ENCODE measurements around the gene ZNRF3.
A peak's percentile ranks its signal among the peaks of the same experiment; 100 is the strongest.

Gene ZNRF3

DNA sequence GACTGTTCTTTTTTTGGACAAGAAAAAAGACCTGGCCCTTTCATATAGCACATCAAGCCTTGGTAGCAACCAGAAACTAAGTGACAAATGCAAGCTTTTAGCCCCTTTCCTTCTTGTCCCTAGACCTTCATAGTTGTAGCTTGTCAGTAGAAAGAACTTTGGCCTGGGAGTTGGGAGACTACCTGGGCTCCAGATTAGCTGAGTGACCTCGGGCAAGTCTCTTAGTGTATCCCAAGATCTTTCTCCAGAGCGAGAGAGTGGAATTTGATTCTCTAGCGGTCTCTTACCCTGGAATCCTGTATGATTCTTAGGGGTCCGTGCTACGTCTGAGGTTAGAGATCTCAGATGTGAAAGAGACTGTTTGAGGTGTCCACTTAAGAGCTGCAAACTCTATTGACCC, 59.0 kb downstream of the ZNRF3 start:
- peaks cover 4% of the 10 kb centered on the region for H3K4me1 ChIP-seq (ENCODE audit: control insufficient read depth, insufficient read depth, low read depth, low read length)
- no peak overlapping the region for H3K9ac ChIP-seq (ENCODE audit: low read length)
- no peak overlapping the region for H2AK5ac ChIP-seq (ENCODE audit: low read length, severe bottlenecking)
- no peak overlapping the region for H3K18ac ChIP-seq (ENCODE audit: low read depth in 1 of 2, low read length in 2 of 2)
- H3K4me3 ChIP-seq (ENCODE audit: insufficient read depth in 1 of 2, low read depth in 1 of 2, low read length in 2 of 2) = no peak overlapping the region
- no peak overlapping the region for H3K14ac ChIP-seq (ENCODE audit: low read length in 2 of 2)
- H2BK12ac ChIP-seq (ENCODE audit: low read length in 2 of 2) = no peak overlapping the region
- H2BK120ac ChIP-seq (ENCODE audit: low read depth, low read length) = no peak overlapping the region
- H3K23ac ChIP-seq (ENCODE audit: low read length in 2 of 2) = no peak overlapping the region
- no peaks in the 10 kb centered on the region for H3K27me3 ChIP-seq (ENCODE audit: control insufficient read depth in 1 of 2, insufficient read depth in 1 of 2, low read length in 2 of 2)
- 94% methylated on average over 5 of the region's 5 CpGs for WGBS
- H3K4me2 ChIP-seq (ENCODE audit: low read length, poor library complexity, severe bottlenecking) = no peak overlapping the region
- no peak overlapping the region for H2BK5ac ChIP-seq (ENCODE audit: low read depth, low read length, poor library complexity, severe bottlenecking)
- no peak overlapping the region for H2AFZ ChIP-seq (ENCODE audit: low read depth, low read length)
- H3K27ac ChIP-seq (ENCODE audit: low read length, poor library complexity, severe bottlenecking) = no peak overlapping the region
- peaks cover 11% of the 10 kb centered on the region for H3K9me3 ChIP-seq (ENCODE audit: control insufficient read depth, low read length)
- H4K8ac ChIP-seq (ENCODE audit: low read length) = no peak overlapping the region
- no peak for DNase-seq
- peaks cover 40% of the 10 kb centered on the region for H3K79me1 ChIP-seq (replicated peaks; ENCODE audit: low read length, poor library complexity, severe bottlenecking)
- H3K4ac ChIP-seq (ENCODE audit: low read depth in 1 of 2, low read length in 2 of 2) = no peak overlapping the region
- H3K36me3 ChIP-seq (ENCODE audit: control insufficient read depth in 1 of 2, insufficient read depth in 2 of 2, low read depth in 1 of 2, low read length in 2 of 2) = no peaks in the 10 kb centered on the region
- H2BK15ac ChIP-seq (ENCODE audit: low read depth, poor library complexity, severe bottlenecking) = no peak overlapping the region
- H4K91ac ChIP-seq (ENCODE audit: low read length) = no peak overlapping the region

DNA sequence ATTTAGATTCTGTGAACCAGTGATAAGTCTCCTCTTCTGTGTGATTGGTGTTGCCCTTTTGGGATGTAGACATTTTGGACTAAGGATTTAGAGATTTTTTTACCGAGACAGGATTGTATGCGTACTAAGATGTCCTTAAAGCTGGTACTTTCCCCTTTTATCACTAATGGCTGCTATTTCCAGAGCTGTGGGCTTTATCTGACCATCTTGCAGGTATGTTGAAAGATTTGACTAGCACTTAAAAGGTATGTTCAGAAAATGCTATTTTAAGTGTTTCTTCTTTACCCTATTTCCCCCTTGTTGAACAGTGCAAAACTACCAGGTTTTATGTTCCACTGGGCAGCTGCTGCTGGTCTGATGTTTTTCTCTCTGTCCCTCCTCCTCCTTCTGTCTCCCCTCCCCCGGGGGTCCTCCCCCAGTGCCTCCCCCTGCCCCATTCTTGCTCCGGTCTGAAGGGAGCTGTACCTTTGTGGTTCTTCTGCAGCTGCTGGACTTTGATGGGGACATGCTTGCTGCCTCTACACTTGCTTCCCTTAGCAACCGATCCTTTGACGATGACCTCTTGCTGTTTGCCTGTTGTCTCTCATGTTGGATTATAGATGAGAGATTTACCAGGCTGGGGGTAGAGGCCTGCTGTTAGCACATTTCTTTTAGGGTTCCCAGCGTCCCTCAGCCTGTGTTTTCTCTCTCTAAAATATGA, 59.6 kb downstream of the ZNRF3 start:
- no peak for DNase-seq
- H2BK15ac ChIP-seq (ENCODE audit: low read depth, poor library complexity, severe bottlenecking) = no peak overlapping the region
- peak overlapping the region; percentile 42 for H4K8ac ChIP-seq (ENCODE audit: low read length)
- no peak overlapping the region for H3K9ac ChIP-seq (ENCODE audit: low read length)
- no peak overlapping the region for H2BK120ac ChIP-seq (ENCODE audit: low read depth, low read length)
- H3K4me3 ChIP-seq (ENCODE audit: insufficient read depth in 1 of 2, low read depth in 1 of 2, low read length in 2 of 2) = no peak overlapping the region
- no peaks in the 10 kb centered on the region for H3K36me3 ChIP-seq (ENCODE audit: control insufficient read depth in 1 of 2, insufficient read depth in 2 of 2, low read depth in 1 of 2, low read length in 2 of 2)
- peak overlapping the region; percentile 70 for H2AK5ac ChIP-seq (ENCODE audit: low read length, severe bottlenecking)
- no peak overlapping the region for H2AFZ ChIP-seq (ENCODE audit: low read depth, low read length)
- no peak overlapping the region for H3K23ac ChIP-seq (ENCODE audit: low read length in 2 of 2)
- no peak overlapping the region for H3K4ac ChIP-seq (ENCODE audit: low read depth in 1 of 2, low read length in 2 of 2)
- H3K9me3 ChIP-seq (ENCODE audit: control insufficient read depth, low read length) = peaks cover 15% of the 10 kb centered on the region
- WGBS = 47% methylated on average over 6 of the region's 7 CpGs
- no peak overlapping the region for H3K4me2 ChIP-seq (ENCODE audit: low read length, poor library complexity, severe bottlenecking)
- no peak overlapping the region for H3K27ac ChIP-seq (ENCODE audit: low read length, poor library complexity, severe bottlenecking)
- peak overlapping the region in 1 of 2 experiments; percentile 41 for H3K14ac ChIP-seq (ENCODE audit: low read length in 2 of 2)
- no peaks in the 10 kb centered on the region for H3K27me3 ChIP-seq (ENCODE audit: control insufficient read depth in 1 of 2, insufficient read depth in 1 of 2, low read length in 2 of 2)
- no peak overlapping the region for H4K91ac ChIP-seq (ENCODE audit: low read length)
- H2BK5ac ChIP-seq (ENCODE audit: low read depth, low read length, poor library complexity, severe bottlenecking) = no peak overlapping the region
- peak overlapping the region in 1 of 2 experiments; percentile 76 for H3K18ac ChIP-seq (ENCODE audit: low read depth in 1 of 2, low read length in 2 of 2)
- H2BK12ac ChIP-seq (ENCODE audit: low read length in 2 of 2) = no peak overlapping the region
- H3K79me1 ChIP-seq (replicated peaks; ENCODE audit: low read length, poor library complexity, severe bottlenecking) = peaks cover 40% of the 10 kb centered on the region
- H3K4me1 ChIP-seq (ENCODE audit: control insufficient read depth, insufficient read depth, low read depth, low read length) = peaks cover 4% of the 10 kb centered on the region

DNA sequence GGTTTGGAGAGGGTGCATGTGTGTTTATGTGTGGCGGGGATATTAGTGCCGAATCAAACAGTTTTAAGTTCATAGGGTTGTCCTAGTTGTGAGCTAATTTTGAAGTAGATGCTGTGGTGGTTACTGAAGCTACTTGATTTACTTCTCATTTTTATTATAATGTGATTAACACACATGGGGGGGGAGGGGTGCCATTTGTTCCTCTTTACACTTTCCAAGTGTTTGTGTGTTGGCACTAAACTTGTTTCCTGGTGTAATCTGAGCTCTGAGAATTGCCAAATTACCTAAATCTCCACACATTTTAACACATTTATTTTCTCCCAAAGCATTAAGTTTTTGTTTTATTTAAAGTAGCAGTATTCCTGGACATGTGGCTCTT, 60.1 kb downstream of the ZNRF3 start:
- Histone ChIP-seq H3K4me1 (ENCODE audit: control insufficient read depth, insufficient read depth, low read depth, low read length) (peaks cover 7% of the 10 kb centered on the region), H2AFZ (ENCODE audit: low read depth, low read length) (no peak overlapping the region), H2BK5ac (ENCODE audit: low read depth, low read length, poor library complexity, severe bottlenecking) (no peak overlapping the region), H2BK12ac (ENCODE audit: low read length in 2 of 2) (no peak overlapping the region), H2BK120ac (ENCODE audit: low read depth, low read length) (no peak overlapping the region), H3K4ac (ENCODE audit: low read depth in 1 of 2, low read length in 2 of 2) (no peak overlapping the region), H3K27me3 (ENCODE audit: control insufficient read depth in 1 of 2, insufficient read depth in 1 of 2, low read length in 2 of 2) (no peaks in the 10 kb centered on the region), H3K36me3 (ENCODE audit: control insufficient read depth in 1 of 2, insufficient read depth in 2 of 2, low read depth in 1 of 2, low read length in 2 of 2) (no peaks in the 10 kb centered on the region), H4K91ac (ENCODE audit: low read length) (no peak overlapping the region), H3K23ac (ENCODE audit: low read length in 2 of 2) (no peak overlapping the region), H3K14ac (ENCODE audit: low read length in 2 of 2) (peak overlapping the region in 1 of 2 experiments; percentile 41), H4K8ac (ENCODE audit: low read length) (peak overlapping the region; percentile 42), H3K9ac (ENCODE audit: low read length) (no peak overlapping the region), H3K79me1 (replicated peaks; ENCODE audit: low read length, poor library complexity, severe bottlenecking) (peaks cover 38% of the 10 kb centered on the region), H3K4me2 (ENCODE audit: low read length, poor library complexity, severe bottlenecking) (no peak overlapping the region), H3K9me3 (ENCODE audit: control insufficient read depth, low read length) (peaks cover 15% of the 10 kb centered on the region), H3K27ac (ENCODE audit: low read length, poor library complexity, severe bottlenecking) (no peak overlapping the region), H2AK5ac (ENCODE audit: low read length, severe bottlenecking) (no peak overlapping the region), H3K4me3 (ENCODE audit: insufficient read depth in 1 of 2, low read depth in 1 of 2, low read length in 2 of 2) (no peak overlapping the region), H3K18ac (ENCODE audit: low read depth in 1 of 2, low read length in 2 of 2) (no peak overlapping the region), H2BK15ac (ENCODE audit: low read depth, poor library complexity, severe bottlenecking) (no peak overlapping the region)
- 88% methylated on average over 2 of the region's 2 CpGs for WGBS
- DNase-seq = no peak

DNA sequence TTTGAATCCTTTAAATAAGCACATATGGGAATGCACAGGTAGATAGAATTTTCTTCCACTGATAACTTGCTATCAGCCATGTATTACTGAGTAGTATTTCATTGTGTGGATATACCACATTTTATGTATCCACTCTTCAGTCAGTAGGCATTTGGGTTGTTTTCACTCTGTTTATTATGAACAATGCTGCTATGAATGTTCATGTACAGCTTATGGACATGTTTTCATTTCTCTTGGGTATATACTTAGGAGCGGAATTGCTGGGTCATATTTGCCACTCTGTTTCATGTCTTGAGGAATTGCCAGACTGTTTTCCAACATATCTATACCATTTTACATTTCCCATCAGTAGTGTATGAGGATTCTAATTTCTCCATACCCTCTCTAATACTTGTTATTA, 63.8 kb downstream of the ZNRF3 start:
- Histone ChIP-seq H3K4me2 (ENCODE audit: low read length, poor library complexity, severe bottlenecking) (no peak overlapping the region), H2BK15ac (ENCODE audit: low read depth, poor library complexity, severe bottlenecking) (no peak overlapping the region), H2AFZ (ENCODE audit: low read depth, low read length) (no peak overlapping the region), H4K8ac (ENCODE audit: low read length) (no peak overlapping the region), H3K27ac (ENCODE audit: low read length, poor library complexity, severe bottlenecking) (no peak overlapping the region), H2BK120ac (ENCODE audit: low read depth, low read length) (no peak overlapping the region), H3K79me1 (replicated peaks; ENCODE audit: low read length, poor library complexity, severe bottlenecking) (peaks cover 36% of the 10 kb centered on the region), H3K9ac (ENCODE audit: low read length) (no peak overlapping the region), H3K23ac (ENCODE audit: low read length in 2 of 2) (no peak overlapping the region), H3K4ac (ENCODE audit: low read depth in 1 of 2, low read length in 2 of 2) (no peak overlapping the region), H3K4me1 (ENCODE audit: control insufficient read depth, insufficient read depth, low read depth, low read length) (peaks cover 13% of the 10 kb centered on the region), H3K36me3 (ENCODE audit: control insufficient read depth in 1 of 2, insufficient read depth in 2 of 2, low read depth in 1 of 2, low read length in 2 of 2) (no peaks in the 10 kb centered on the region), H3K4me3 (ENCODE audit: insufficient read depth in 1 of 2, low read depth in 1 of 2, low read length in 2 of 2) (no peak overlapping the region), H2BK12ac (ENCODE audit: low read length in 2 of 2) (no peak overlapping the region), H3K14ac (ENCODE audit: low read length in 2 of 2) (no peak overlapping the region), H3K27me3 (ENCODE audit: control insufficient read depth in 1 of 2, insufficient read depth in 1 of 2, low read length in 2 of 2) (no peaks in the 10 kb centered on the region), H2AK5ac (ENCODE audit: low read length, severe bottlenecking) (no peak overlapping the region), H3K9me3 (ENCODE audit: control insufficient read depth, low read length) (peaks cover 15% of the 10 kb centered on the region), H2BK5ac (ENCODE audit: low read depth, low read length, poor library complexity, severe bottlenecking) (no peak overlapping the region), H3K18ac (ENCODE audit: low read depth in 1 of 2, low read length in 2 of 2) (no peak overlapping the region), H4K91ac (ENCODE audit: low read length) (no peak overlapping the region)
- DNase-seq = no peak
- WGBS = no CpG with 5 or more reads among the region's 1 CpG
